ENCODE measurements around the gene OR10A6.
A peak's percentile ranks its signal among the peaks of the same experiment; 100 is the strongest.

The OR10A6 gene

DNA sequence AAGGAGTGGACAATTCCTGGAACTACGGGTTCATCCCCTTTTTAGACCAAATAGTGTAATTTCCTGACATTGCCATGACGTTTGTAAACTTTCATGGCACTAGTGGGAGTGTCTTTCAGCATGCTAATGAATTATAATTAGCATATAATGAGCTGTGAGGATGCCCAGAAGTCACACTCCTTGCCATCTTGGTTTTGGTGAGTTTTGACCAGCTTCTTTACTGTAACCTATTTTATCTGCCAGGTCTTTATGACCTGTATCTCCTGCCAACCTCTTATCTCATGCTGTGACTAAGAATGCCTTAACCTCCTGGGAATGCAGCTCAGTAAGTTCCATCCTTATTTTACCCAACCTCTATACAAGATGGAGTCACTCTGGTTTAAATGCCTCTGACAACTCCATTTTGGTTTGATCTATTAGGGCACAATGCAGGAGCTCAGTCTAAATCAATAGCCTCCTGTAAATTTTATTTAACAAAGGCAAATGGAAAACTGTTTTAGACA lies 20.7 kb downstream of the OR10A6 start:
- no peak for DNase-seq (ENCODE audit: low read depth)

DNA sequence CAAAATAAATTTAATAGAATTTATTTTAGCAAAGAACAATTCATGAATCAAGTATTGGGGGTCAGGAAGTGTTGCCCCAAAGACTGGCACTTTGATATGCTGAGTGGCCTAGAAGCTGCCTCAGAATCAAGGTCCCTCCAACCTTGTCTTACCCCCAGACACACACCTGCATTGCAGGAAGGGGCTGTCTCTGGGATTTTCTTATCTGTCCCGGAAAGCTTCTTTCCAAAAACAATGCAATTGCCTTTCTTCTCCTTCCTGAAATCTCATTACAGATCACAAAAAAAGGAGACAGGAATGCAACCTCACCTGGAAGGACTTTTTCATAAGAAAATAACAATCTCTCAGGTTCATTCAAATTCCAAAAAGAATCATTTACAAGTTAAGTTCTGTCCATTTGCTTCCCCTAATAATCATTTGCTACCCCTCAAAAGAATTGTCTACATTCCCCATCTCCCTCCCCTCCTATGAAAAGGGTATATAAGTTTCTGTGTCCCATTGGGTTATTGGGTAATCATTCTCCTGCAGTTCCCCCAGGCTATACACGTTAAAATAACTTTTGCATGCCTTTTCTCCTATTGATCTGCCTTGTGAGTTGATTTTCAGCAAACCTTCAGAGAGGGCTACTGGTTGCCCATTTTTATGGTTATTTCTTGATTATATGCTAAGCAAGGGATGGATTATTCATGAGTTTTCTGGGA lies 21.3 kb downstream of the OR10A6 start:
- no peak for DNase-seq (ENCODE audit: low read depth)

DNA sequence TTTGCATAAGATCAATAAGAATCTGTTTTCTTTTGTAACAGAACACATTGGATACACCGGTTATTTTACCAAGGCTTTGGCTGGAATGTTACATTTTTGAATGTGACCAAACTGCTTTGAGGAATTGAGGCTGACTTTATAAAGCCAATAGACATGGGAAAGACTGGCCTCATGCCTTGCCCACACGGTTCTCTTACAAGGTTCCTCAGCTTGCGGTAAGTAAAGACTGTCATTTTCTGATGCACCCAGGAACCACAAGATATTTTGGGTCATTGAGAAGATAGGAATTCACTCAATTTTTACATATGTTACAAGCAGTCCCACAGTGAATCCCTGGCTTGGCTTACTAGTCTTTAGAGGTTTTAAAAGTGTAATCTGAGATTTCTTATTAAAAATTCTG lies 23.9 kb downstream of the OR10A6 start:
- DNase-seq (ENCODE audit: low read depth): no peak

DNA sequence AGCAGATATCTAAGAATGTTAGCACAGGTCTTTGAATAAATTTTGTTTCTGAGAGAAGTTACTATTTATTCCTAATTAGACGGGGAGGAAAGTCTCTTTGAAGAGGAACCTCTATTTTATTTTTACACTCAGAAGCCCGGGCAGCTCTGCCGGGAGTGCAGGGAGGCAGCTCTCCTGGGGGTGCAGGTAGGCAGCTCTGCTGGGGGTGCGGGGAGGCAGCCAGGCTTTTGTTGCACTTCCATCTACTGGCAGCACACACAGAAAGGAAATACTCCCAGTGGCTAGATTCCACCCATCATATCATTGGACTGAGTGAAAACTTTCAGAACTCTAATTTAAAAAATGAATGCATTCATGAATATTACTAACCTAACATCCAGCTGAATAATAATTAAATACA lies 24.6 kb downstream of the OR10A6 start:
- DNase-seq (ENCODE audit: low read depth): no peak

DNA sequence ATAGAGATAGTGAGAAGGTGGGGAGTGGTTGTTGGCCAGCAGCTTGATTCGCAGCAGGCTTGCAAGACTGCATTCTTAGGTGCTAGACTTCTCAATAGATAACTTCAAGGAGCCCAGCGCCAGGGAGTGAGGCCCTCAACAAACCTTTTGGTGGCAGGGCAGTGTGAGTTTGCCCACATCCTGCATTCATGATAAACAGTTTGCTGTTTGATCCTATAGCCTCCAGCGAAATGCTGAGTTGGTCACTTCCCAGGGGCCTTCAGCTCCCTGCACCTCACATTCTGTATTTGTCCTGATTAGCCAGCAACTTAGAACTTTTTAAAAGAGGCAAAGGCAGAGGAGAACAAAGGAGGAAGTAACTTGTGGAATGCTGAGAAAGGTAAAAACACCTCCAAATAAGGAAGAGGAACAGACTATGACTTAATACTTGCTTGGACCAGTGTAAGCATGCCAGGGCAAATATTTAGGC lies 25.1 kb downstream of the OR10A6 start:
- DNase-seq (ENCODE audit: low read depth): no peak

DNA sequence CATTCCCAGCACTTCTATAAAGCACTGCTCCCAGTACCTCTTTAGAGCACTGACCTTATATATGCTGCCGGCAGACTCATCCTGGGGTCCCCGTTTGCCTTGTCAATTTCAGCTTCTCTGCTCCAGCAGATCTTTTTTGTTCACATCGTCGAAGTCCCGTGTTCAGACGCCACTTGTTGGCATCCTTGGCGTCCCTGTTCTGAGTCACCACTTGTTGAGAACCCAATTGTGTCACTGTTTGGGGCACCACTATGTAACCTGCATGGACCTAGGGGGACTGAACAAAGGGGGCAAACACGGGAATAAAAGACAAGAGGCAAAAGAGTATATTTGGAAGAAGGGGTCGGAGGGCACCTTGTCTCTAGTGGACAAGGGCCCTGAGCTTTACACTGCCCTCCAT lies 25.5 kb downstream of the OR10A6 start:
- DNase-seq (ENCODE audit: low read depth): no peak

DNA sequence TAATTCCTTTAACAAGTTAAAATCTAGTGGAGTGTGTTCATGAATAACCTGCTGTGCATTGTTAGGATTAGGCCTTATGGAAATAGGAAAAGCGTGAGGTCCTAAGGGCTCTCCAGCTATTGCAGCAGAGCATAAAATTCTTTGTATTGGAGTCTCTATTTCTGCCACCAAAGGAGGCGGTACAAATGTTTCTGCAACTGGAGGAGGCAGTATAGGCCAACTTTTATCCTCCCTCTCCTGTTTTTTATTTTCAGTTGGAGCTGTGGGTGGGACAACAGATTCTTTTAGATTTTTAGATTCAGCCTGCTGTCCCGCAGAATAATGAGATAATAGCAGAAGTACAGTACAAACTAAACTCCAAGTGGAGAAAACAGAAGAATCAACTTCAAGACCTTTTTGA lies 26.2 kb downstream of the OR10A6 start:
- peak; percentile 20 for DNase-seq (ENCODE audit: low read depth)

DNA sequence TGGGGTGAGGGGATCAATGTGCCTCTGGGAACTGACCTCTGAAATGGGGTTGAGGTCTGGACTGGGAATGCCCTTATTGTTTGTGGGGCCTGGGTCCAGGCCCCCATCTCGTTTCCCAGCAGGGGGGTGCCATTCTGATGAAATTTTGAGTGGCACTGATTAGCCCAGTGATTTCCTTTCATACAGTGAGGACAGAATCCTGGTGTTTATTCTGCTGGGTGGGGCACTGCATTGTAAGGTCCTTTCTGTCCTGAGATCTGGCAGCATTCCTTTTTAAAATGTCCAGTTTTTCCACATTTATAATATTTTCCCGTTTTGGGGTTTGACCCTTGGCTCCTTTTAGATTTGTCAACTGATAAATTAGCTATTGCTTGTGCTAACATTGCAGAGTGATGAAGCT lies 27.1 kb downstream of the OR10A6 start:
- no peak for DNase-seq (ENCODE audit: low read depth)

DNA sequence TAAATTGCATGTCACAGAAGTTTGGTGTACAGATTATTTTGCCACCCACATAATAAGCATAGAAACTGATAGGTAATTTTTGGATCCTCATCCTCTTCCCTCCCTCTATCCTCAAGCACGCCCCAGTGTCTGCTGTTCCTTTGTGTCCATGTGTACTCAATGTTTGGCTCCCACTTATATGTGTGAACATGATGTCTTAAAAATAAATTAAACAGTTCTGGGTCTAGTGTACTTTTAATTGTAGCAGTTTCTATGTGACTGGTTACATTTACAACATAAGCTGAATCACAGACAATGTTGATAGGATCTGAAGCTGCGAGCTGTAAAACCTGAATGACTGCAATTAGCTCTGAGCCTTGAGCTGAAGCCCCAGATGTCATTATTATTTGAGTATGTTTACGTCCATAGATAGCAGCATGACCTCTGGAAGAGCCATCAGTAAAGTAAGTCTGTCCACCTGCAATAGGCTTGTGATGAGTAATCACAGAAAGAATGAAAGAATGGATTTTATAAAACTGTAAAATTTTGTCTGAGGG lies 29.7 kb downstream of the OR10A6 start:
- DNase-seq (ENCODE audit: low read depth): no peak

DNA sequence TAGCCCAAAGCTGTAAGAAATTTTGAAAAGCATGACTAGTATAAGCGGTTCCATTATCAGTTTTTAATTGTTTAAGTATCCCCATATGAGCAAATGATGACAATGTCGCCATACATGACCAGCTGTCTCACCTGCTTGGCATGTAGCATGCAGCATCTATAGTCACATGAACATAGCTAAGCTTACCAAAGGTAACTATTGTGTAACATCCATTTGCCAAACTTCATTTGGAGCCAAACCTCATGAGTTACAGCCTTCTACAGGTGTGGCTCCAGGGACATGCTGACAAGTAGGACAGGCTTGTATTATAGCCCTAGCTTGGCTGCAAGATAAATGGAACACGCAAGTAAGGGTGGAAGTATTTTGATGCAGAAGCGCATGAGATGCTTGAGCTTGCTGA lies 30.4 kb downstream of the OR10A6 start:
- no peak for DNase-seq (ENCODE audit: low read depth)

DNA sequence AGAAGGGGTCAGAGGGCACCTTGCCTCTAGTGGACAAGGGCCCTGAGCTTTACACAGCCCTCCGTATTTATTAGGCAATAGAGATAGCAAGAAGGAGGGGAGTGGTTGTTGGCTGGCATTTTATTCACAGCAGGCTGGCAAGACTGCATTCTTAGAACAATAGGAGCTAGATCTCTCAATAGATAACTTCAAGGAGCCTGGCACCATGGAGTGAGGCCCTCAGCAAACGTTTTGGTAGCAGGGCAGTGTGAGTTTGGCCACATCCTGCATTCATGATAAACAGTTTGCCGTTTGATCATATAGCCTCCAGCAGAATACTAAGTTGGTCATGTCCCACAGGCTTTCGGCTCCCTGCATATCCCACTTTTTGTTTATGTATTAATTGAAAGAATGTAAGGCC lies 31.6 kb downstream of the OR10A6 start:
- no peak for DNase-seq (ENCODE audit: low read depth)

DNA sequence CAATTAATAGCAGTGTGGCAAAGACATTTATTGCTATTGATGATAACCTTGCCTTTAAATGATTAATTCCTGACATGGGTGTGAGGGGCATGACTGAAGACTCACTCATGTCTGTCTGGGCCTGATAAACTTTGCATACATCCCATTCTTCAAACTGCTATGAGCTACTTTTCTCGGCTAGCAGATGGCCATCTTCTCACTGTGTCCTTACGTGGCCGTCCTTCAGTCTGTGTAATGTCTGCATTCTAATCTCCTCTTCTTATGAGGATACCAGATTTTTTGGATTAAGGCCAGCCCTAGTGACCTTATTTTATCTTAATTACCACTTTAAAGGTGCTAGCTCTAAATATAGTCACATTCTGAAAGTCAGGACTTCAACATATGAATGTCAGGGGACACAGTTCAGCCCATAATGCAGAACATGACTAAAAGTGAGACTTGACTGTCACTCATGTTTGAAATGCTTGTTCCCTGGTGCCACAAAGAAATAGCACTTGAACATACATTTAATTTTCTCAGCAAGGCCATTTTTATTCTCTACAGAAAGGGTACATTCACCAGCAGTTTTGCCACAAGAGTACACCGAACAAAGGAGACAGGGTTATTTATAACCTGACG lies 32.3 kb downstream of the OR10A6 start:
- DNase-seq (ENCODE audit: low read depth): no peak

DNA sequence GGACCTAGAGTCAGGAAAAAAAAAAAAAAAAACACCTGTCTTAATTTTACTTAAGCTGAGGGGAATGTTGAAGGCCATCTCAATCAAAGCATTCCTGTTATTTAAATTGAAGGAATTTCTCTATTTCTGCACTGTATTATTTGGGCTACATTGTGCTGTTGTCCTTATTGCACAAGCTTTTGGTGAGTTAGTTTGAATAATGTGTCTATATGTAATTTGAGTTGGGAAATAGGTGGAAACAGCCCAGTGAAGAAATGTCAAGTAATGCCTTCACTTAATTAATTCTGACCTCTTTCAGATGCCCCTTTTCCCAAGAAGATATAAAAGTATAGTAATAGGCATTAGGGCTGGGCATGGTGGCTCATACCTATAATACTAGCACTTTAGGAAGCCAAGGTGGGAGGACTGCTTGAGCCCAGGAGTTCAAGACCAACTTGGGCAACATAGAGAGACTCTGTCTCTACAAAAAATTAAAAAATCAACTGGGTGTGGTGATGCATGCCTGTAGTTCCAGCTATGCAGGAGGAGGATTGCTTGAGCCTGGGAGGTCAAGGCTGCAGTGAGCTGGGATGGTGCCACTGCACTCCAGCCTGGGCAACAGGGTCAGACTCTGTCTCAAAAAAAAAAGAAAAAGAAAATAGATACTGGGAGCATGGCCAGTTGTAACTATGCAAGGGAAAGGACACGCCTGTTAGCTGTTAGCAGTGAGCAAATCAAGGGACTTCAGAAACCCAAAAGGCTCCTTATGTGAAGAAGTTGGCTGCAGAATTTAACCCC lies 34.9 kb downstream of the OR10A6 start:
- DNase-seq (ENCODE audit: low read depth): no peak

DNA sequence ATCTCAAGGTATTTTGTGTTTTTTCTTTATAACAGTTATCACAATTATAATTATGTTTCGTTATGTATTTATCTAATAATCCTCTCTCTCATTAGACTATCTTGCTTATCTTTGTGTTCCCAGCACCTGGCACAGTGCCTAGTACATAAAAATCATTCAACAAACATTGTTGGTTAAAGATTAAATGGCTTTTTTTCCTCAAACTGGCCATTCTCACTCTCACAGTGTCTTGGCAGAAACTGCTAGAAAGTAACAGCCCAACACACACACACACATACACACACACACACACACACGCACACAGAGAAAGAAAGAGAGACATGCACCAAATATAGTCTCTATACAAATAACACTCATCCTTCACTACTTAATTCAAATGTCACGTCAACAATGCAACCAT lies 36.8 kb downstream of the OR10A6 start:
- DNase-seq (ENCODE audit: low read depth): no peak

DNA sequence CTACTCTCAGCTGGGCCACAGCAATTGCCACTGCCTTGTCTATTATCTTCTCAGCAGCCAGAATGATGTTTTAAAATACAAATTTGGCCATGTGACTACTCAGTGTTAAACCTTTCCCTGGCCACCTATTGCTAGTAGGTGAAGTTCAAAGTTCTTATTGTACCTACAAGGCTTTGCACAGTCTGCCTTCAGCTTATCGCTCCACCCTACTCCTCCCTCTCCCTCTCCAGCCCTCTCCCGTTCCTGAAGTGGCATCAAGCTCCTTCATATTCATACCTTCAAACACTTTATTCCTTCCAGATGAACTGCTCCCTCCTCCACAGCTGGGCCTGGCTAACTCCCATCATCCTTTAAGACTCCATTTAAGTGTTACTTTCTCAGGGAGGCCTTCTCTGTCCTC lies 37.3 kb downstream of the OR10A6 start:
- DNase-seq (ENCODE audit: low read depth): no peak

DNA sequence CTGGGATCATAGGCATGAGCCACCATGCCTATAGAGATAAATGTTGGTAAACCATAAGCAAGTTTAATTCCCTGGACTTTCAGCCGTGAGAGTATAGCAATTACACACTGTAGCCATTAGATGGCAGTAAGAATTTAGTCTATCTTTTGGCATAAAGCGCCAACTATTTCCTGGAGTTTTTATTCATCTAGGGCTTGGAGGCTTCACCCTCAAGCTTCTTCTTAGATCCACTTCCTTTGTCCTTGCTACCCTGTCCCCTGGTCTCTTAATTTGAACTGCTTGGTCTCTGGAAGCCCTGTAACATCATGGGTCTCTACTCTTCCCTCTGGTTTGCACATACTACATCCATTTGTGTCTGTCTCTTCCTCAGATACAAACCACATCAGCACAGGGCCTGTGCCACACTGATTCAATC lies 38.2 kb downstream of the OR10A6 start:
- peak; percentile 56 for DNase-seq (ENCODE audit: low read depth)

DNA sequence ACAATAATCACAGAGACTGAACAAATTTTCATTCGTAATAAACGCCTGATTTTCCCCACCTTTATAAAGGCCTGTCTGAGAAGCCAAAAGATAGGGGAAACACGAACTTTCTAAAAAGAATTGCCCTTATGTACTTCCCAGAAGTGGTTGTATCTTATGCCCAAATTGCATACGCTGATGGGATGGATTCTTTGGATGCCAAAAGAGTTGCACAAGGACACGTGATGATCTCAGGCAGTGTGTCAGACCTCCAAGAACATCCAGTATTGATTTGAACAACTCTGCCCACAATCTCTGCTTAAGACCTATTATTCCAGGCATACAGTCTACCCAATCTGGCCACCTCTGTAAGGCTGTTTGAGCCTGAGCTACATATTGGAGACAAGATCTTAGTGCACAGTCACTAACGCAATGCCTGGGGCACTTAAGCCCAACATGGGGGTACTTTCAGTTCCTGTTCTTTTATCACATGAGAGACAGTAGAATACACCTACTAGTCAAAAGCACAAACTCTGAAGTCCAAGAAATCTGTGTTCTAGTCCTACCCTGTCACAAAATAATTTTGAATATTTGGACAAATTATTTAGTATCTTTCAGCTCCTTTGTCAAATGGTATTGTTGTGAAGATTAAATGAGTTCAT lies 38.9 kb downstream of the OR10A6 start:
- peak; percentile 88 for DNase-seq (ENCODE audit: low read depth)

DNA sequence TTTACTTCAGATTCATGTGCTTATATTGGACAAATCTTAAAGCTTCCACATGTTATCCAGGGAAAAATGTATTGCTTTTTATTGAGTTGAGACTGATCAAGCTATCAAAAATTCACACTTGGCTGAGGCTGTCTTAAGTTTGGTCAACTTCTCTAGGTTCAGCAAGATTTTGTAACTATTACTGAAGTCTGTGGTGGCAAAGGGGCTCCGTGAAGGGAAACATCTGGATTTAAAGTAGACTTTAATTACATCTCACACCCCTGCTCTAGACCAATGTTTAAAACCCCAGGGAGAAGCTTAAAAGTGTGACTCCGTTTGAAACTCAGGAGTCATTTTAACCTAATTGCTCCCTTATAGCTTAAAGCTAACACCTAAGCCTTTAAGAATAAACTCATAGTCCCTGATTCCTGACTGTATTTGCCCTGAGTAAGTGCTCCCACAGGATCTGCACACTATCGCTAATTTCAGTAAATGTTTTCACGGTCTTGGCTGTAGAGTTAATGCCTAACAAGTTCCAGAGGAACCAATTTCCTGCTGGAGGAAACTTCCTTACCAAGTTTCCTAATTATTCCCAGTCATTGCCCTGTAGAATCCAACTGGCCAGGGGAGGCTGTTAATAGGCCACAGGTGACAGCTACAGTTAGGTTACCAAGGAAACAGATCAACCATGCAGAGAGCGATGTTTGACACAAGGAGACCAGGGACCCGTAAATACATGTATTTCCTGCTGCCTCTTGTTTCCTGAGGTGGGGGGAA lies 40.5 kb downstream of the OR10A6 start:
- DNase-seq (ENCODE audit: low read depth): no peak

DNA sequence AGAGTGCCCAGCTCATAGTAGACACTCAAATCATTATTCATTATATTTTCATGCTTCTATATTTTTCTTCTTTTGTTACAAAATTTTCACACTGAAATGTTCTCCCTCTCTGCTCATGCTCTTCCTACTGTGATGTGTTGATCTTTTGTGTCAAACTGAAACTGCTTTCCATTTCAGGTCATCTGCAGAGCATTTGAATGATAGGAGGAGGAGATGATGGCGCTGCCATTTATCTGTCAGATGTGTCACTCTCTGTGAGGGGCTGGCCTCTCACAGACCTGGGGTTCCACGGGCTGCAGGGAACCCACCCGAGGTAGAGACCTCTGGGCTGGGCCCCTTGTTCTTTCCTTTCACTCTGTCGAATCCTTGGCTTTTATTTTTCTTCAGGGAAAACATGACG lies 41.1 kb downstream of the OR10A6 start:
- DNase-seq (ENCODE audit: low read depth): no peak

DNA sequence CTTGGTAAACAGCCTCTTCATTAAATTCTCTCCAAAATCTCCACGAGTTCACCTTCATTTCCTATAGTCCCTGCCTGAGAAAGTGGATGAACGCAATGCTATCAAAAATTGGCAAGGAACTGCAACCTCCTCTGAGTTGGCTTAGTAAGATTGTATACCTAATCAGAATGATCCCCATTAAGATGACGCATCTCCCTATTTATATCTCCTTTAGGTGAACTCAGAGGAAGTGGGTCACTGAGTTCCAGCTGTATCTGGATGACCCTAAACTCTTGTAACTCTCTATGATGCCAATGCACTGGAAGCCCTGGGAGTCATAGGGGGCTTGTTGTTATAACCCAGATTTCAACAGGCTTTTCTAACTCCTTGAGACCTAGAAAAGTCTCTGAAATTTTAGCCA lies 48.2 kb downstream of the OR10A6 start:
- peak; percentile 53 for DNase-seq (ENCODE audit: low read depth)

All from fibroblast of the conjunctiva (primary cell).